HCT116 (cell line): ENCODE measurements around the gene TCF7L2.

ENCODE experiments used
- CTCF ChIP-seq, 3 experiments: fragments of 200-600 bp in 1 of 3; sonication (generic) in 1 of 3; IDR thresholded peaks in 2 of 3; conservative IDR thresholded peaks in 1 of 3; 2 replicates each; pipeline ENCODE4 v1.5.1; 2012 to 2017; ENCODE audit warnings: low read depth in 2 of 3, low read length in 2 of 3, antibody characterized with exemption in 1 of 3, borderline replicate concordance in 1 of 3, control low read depth in 1 of 3, mild to moderate bottlenecking in 1 of 3, mixed read lengths in 1 of 3, mixed run types in 1 of 3, moderate library complexity in 1 of 3; ENCODE audit not compliant: insufficient read depth in 1 of 3
- EZH2 ChIP-seq: fragments of 200-600 bp; sonication (generic); IDR thresholded peaks from 2 replicates; pipeline ENCODE4 v1.6.1; 2017; ENCODE audit warnings: antibody characterized with exemption, mixed run types
- EZH2phosphoT487 ChIP-seq: fragments of 200-600 bp; IDR thresholded peaks from 2 replicates; pipeline ENCODE4 v1.6.1; 2018; ENCODE audit warnings: antibody characterized with exemption, borderline replicate concordance
- POLR2A ChIP-seq: IDR thresholded peaks from 2 replicates; pipeline ENCODE4 v1.7.0; 2011; ENCODE audit warnings: borderline replicate concordance; ENCODE audit not compliant: insufficient read depth, insufficient read length; ENCODE audit errors: extremely low read depth
- TCF7L2 ChIP-seq: IDR thresholded peaks from 2 replicates; pipeline ENCODE4 v1.7.0; 2011; ENCODE audit warnings: borderline replicate concordance, inconsistent platforms; ENCODE audit not compliant: insufficient read depth, insufficient read length; ENCODE audit errors: extremely low read depth

GRCh38 chr10:113177156-113177935 lies 227.3 kb downstream of the TCF7L2 start:
- TF ChIP-seq EZH2 (no peak), POLR2A (no peak), CTCF (IDR thresholded peaks at IDR 0.05 in 2 of 3, conservative IDR thresholded peaks at IDR 0.05 in 1 of 3; ENCODE audit: borderline replicate concordance in 1 of 3, insufficient read depth in 1 of 3, low read depth in 2 of 3, low read length in 2 of 3) (no peak), TCF7L2 (no peak), EZH2phosphoT487 (no peak)
